ENCODE data around the gene CHRNA10. TPM values are rescaled to one million over a fixed set of nuclear protein-coding genes. Genes with fewer than 3 reads are reported as not detected.
"Not testable (repeated sequence)": the region's sequence is repeated elsewhere in the genome, so short reads cannot be mapped to it uniquely, and the experiment has no call there.

CHRNA10 gene
- total RNA-seq, 1 experiment from 2014 or later = 6.8 TPM

- ChIA-PET CTCF (no interaction called here), POLR2A (no interaction called here)
- H3K36me3 ChIP-seq (ENCODE audit: control insufficient read depth, insufficient read depth, low read length) = no peaks in the 10 kb centered on the region
- DNase-seq (ENCODE audit: low read depth, low spot score) = no peak
- ATAC-seq = no peak
- in situ Hi-C loops (cut with HindIII; ENCODE audit: low pct_unique_long_range_greater_than_20kb, low sequenced_read_pairs) = no loop called here
- no peaks in the 10 kb centered on the region for H3K9me3 ChIP-seq (ENCODE audit: control insufficient read depth, insufficient read depth, low read depth, low read length)
- no peak overlapping the region for H3K27ac ChIP-seq (ENCODE audit: low read length)
- H3K4me3 ChIP-seq (ENCODE audit: low read depth in 2 of 2, low read length in 2 of 2) = no peak overlapping the region
- TF ChIP-seq TCF7L2 (IDR thresholded peaks at IDR 0.05; ENCODE audit: low read depth, low read length) (no peak), SIN3A (IDR thresholded peaks at IDR 0.05; ENCODE audit: borderline replicate concordance, insufficient read depth, low read depth, low read length) (no peak), CTCF (IDR thresholded peaks at IDR 0.05) (no peak), POLR2AphosphoS5 (IDR thresholded peaks at IDR 0.05; ENCODE audit: low read depth, low read length) (no peak), REST (IDR thresholded peaks at IDR 0.05; ENCODE audit: insufficient read depth in 1 of 2, low read depth in 2 of 2, low read length in 1 of 2) (no peak)
- no TSS peak for BruUV-seq (replicated peaks)
- H3K4me1 ChIP-seq (ENCODE audit: control insufficient read depth, insufficient read depth, low read length) = peaks cover 11% of the 10 kb centered on the region; the same call in 1 of the 2 replicates
- peaks cover 19% of the 10 kb centered on the region for H3K27me3 ChIP-seq (ENCODE audit: control insufficient read depth, insufficient read depth, low read length)
- intact Hi-C loops (cut with micrococcal nuclease; ENCODE audit: unreplicated experiment) = no loop called here
Observed at GRCh38 chr11:3645552-3645951, 25.6 kb downstream of the CHRNA10 start.

- in situ Hi-C loops (cut with HindIII; ENCODE audit: low pct_unique_long_range_greater_than_20kb, low sequenced_read_pairs) = no loop called here
- peaks cover 17% of the 10 kb centered on the region for H3K27me3 ChIP-seq (ENCODE audit: control insufficient read depth, insufficient read depth, low read length)
- intact Hi-C loops (cut with micrococcal nuclease; ENCODE audit: unreplicated experiment) = no loop called here
- DNase-seq (ENCODE audit: low read depth, low spot score) (no peak), ATAC-seq (no peak)
- H3K36me3 ChIP-seq (ENCODE audit: control insufficient read depth, insufficient read depth, low read length) = no peaks in the 10 kb centered on the region
- TF ChIP-seq CTCF (IDR thresholded peaks at IDR 0.05) (no peak), POLR2AphosphoS5 (IDR thresholded peaks at IDR 0.05; ENCODE audit: low read depth, low read length) (no peak), TCF7L2 (IDR thresholded peaks at IDR 0.05; ENCODE audit: low read depth, low read length) (no peak), SIN3A (IDR thresholded peaks at IDR 0.05; ENCODE audit: borderline replicate concordance, insufficient read depth, low read depth, low read length) (no peak), REST (IDR thresholded peaks at IDR 0.05; ENCODE audit: insufficient read depth in 1 of 2, low read depth in 2 of 2, low read length in 1 of 2) (no peak)
- no peak within 1 kb of the TSS for H3K27ac ChIP-seq (ENCODE audit: low read length)
- H3K4me1 ChIP-seq (ENCODE audit: control insufficient read depth, insufficient read depth, low read length) = peaks cover 11% of the 10 kb centered on the region; the same call in 1 of the 2 replicates
- no peaks in the 10 kb centered on the region for H3K9me3 ChIP-seq (ENCODE audit: control insufficient read depth, insufficient read depth, low read depth, low read length)
- ChIA-PET CTCF (no interaction called here), POLR2A (no interaction called here)
- no TSS peak for BruUV-seq (replicated peaks)
- H3K4me3 ChIP-seq (ENCODE audit: low read depth in 2 of 2, low read length in 2 of 2) = no peak within 1 kb of the TSS
Observed at GRCh38 chr11:3644817-3645235, 26.4 kb downstream of the CHRNA10 start, which contains the start of gene ART1. ART1 (plus strand) TSS chr11:3645128; CDS start chr11:3659214, 14,086 bp downstream.

GRCh38 chr11:3643102-3643546 lies 28.1 kb downstream of the CHRNA10 start:
- H3K27ac ChIP-seq (ENCODE audit: low read length); BruUV-seq (replicated peaks); DNase-seq (ENCODE audit: low read depth, low spot score); in situ Hi-C loops (cut with HindIII; ENCODE audit: low pct_unique_long_range_greater_than_20kb, low sequenced_read_pairs); CTCF ChIA-PET; intact Hi-C loops (cut with micrococcal nuclease; ENCODE audit: unreplicated experiment); H3K9me3 ChIP-seq (ENCODE audit: control insufficient read depth, insufficient read depth, low read depth, low read length); H3K36me3 ChIP-seq (ENCODE audit: control insufficient read depth, insufficient read depth, low read length); ATAC-seq; H3K4me3 ChIP-seq (ENCODE audit: low read depth in 2 of 2, low read length in 2 of 2): not testable (repeated sequence)
- POLR2A ChIA-PET = interaction anchor here (0.7 kb wide), 1 partner anchor 42 kb away, joined by 4 read pairs; no protein-coding TSS in a partner anchor
- Histone ChIP-seq H3K27me3 (ENCODE audit: control insufficient read depth, insufficient read depth, low read length) (peaks cover 11% of the 10 kb centered on the region), H3K4me1 (ENCODE audit: control insufficient read depth, insufficient read depth, low read length) (peaks cover 11% of the 10 kb centered on the region; the same call in 1 of the 2 replicates)

Data from Panc1 (cell line).